NCI-H524 treated with DMSO at 0.1 percent for 48 hours (cell line): ENCODE measurements around the gene CELA2B.
"Not testable (repeated sequence)": the region's sequence is repeated elsewhere in the genome, so short reads cannot be mapped to it uniquely, and the experiment has no call there.

Experiments
- DNase-seq: peaks from one replicate; lab custom pipeline; 2025; lab: John Stamatoyannopoulos, UW

CELA2B gene

DNA sequence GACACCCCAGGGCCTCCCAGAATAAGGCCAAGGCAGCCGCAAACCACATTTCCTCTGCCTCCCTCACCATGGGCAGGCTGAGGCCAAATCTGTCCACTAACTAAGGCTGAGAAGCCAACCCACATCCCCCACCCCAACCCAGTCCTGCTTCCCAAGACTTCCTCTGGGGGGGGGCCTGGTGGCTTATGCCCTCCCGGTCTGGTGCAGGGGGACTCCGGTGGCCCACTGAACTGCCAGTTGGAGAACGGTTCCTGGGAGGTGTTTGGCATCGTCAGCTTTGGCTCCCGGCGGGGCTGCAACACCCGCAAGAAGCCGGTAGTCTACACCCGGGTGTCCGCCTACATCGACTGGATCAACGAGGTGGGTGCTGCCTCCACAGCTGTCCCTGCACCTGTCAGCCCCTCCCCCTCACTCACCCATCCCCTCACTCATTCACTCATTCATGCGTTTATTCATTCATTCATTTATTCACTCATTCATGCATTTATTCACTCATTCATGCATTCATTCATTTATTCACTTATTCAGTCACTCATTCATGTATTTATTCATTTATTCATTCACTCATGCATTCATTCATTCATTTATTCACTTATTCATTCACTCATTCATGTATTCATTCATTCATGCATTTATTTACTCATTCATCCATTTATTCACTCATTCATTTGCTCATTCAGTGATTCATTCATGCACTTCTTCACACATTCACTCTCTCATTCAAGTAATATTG lies 30.3 kb upstream of the CELA2B start:
- DNase-seq, result no peak

DNA sequence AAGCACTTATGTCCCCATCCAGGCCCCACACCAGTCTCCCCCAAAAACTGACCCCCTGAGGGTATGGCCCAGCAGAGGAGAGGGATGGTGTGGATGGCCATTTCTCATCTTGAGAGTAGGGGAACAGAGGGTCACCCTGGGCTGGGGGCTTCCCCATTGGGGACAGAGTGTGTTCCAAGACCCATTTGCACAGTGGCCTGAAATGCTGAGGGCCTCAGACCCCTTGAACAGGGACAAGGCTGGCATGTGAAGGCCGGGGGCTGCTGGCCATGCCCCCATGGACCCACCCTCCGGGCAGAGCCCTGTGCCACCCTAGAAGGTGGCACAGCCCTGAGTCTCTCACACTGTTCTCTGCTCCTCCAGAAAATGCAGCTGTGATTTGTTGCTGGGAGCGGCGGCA lies 29.7 kb upstream of the CELA2B start:
- no peak for DNase-seq

DNA sequence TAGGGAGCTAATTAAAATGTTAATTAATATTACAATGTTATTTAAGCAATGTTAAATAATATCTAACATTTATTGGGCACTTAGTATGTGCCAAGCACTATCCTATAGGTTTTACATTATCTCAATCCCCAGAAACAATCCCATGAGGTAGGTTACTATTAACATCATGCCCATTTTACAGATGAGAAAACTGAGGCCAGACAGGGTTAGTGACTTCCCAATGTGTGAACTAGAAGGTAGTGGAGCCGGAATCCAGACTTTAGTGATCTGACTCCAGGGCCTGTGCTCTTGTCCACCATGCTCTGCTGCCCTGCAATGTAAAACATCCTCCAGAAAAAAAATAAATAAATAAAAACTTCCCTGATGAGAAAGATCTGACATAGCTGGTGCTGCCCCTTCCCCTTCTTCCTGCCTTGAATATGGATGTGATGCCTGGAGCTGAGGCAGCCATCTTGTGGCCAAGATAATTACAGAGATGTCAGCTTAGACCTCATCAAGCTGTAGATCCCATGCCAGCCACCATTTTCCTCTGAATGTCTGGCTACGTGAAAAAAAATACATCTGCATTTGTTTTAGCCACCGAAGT lies 26.9 kb upstream of the CELA2B start:
- DNase-seq, result no peak

- no peak for DNase-seq
Observed at GRCh38 chr1:15449567-15449966, 26.3 kb upstream of the CELA2B start.

DNA sequence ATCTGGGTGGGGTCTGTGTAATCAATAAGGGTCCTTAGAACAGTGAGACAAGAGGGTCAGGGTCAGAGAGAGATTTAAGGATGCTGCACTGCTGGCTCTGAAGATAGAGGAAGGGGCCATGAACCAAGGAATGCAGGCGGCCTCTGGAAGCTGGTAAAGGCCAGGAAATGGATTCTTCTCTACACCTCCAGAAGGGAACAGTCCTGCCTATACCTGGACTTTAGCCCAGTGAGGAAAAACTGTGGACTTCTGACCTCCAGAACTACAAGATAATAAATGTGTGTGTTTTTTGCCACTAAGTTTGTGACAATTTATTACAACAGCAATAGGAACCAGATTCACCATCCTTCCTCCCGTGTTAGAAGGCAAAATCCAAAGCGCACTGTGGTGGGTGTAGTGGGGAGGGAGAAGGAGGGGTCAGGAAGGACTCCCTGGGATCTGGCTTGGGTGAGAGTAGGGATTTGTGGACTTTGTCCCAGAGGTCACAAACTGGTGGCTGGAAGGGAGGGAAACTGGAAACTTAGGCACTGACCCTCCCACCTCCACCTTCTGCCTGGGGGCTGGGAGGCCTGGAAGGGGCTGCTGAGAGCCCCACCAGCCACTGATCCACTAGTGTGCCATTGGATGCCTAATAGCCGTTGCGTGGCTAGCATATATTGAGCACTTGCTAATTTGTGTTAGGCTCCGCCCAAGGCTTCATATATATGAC lies 24.7 kb upstream of the CELA2B start:
- no peak for DNase-seq

DNA sequence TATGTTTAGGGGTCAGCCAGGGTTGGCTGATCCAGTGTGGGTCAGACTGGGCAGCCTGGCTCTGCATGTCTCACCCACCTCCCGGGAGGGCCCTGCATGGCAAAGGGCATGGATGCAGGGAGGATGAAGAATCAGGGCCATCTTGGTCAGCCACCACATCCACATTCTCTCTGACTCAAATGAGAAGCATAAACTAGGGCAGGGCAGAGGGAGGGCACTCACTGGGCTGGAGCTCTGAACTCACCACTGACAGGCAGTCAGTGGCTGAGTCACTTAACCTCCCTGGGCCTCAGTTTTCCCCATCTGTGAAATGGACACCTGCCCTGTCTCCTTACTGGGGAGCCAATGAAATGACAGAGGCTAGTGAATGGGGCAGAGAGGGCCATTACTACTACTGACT lies 23.7 kb upstream of the CELA2B start:
- DNase-seq, result no peak

DNA sequence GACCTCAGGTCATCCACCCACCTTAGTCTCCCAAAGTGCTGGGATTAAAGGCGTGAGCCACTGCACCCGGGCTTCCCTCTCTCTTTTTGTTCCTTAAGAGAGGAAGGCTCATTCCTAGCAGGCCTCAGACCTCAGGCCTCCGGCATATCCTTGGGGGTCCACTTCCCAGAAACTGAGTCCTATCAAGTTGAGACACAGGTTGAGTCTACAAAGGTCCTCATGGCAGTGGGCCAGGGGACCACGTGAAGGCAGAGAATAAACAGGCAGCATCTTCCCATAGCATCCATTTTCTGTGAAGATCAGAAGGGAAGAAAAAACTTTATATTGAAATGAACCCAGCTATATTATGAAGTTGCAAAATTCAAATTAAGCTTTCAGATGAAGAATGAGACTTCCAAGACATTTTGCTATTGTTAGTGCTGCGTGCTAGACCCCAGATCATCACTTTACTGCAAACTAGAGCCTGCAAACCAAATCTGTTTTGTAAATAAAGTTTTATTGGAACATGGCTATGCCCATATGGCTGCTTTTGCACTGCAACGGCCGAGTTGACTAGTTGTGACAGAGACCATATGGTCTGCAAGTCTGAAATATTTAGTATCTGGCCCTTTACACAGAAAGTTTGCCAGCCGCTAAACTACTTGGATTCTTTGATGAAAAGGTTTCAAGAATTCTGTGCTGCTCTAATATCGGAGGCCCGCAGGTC lies 22.9 kb upstream of the CELA2B start:
- no peak for DNase-seq

- no peak for DNase-seq
Observed at GRCh38 chr1:15453734-15454133, 22.2 kb upstream of the CELA2B start.

- DNase-seq, result no peak
Observed at GRCh38 chr1:15454256-15454655, 21.6 kb upstream of the CELA2B start.

DNA sequence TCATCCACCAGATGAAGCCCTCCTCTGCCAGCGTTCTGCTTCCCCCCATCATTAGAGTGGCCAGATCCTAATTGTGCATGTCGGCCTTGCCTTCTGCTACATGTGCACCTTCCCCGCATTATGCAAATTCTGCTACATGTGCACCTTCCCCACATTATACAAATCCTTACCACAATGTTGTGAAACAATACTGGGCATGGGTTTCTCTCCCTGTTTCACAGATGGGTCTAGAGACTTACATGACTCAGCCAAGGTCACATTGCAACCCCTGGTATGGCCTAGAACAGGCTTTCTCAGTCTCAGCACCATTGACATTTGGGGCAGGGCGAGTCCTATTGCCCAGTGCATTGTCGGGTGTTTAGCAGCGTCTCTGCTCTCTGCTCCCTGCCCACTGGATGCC lies 20.4 kb upstream of the CELA2B start:
- no peak for DNase-seq

GRCh38 chr1:15456313-15456954 lies 19.5 kb upstream of the CELA2B start, which contains the start of gene CELA2A:
Gene CELA2A, plus strand, starts transcription at chr1:15456732. Its CDS starts 22 bp downstream, at chr1:15456754.
- DNase-seq, result no peak

DNA sequence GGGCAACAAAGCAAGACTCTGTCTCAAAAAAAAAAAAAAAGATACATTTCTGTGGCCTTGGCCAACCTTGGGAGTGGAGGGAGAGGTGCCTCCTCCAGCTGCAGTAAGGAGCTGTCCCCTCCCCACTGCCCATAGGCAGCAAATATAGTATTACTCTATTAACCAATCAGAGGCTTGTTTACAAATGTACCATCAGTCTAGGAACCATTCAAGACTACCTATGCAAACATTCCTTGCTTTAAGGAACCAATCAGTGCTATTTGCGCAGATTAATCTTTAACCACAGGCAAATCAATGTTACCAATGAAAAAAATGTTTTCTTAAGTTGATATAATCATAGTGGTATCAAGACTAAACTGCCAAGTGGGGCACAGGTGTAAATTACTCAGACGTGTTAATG lies 18.3 kb upstream of the CELA2B start:
- DNase-seq, result no peak

GRCh38 chr1:15458388-15458787 lies 17.5 kb upstream of the CELA2B start:
- not testable (repeated sequence) for DNase-seq

- DNase-seq, result no peak
Observed at GRCh38 chr1:15459771-15460707, 15.9 kb upstream of the CELA2B start.

DNA sequence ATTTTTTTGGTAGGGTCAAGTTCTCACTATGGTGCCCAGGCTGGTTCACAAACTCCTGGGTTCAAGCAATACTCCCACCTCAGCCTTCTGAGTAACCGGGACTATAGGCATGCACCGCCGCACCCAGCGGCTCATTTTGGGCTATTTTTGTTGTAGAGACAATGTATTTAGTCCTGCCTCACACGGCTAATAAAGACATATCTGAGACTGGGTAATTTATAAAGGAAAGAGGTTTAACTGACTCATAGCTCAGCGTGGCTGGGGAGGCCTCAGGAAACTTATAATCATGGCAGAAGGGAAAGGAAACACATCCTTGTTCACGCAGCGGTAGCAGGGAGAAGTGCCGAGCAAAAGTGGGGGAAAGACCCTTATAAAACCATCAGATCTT lies 15.2 kb upstream of the CELA2B start:
- no peak for DNase-seq

DNA sequence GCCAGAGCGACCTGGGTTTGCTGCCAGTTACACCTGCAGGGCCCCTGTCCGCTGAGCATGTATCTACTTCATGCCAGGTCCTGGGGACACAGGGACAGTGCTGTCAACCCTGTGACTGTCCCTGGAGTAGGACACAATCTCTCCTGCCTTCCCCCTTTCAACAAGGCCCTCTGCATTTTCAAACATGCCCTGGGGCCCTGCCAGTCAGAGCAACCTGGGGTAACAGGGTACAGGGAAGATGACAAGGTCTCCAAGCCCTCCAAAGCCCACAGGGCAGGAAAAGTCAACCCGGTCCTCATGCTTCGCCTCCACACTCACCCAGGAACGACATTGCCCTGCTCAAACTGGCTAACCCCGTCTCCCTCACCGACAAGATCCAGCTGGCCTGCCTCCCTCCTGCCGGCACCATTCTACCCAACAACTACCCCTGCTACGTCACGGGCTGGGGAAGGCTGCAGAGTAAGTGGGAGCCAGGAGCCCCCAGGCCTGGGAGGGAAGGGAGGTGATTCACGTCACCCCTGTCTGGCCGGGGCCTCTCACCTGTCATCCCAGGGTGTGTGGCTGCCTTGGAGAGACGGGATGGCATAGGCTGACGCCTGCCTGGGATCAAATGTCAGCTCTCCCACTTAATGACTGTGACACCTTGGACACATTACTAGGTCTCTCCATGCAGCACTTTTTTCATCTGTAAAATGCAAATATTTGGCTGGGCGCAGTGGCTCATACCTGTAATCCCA lies 12.7 kb upstream of the CELA2B start:
- not testable (repeated sequence) for DNase-seq

GRCh38 chr1:15463926-15464322 lies 12.0 kb upstream of the CELA2B start:
- DNase-seq, result not testable (repeated sequence)

DNA sequence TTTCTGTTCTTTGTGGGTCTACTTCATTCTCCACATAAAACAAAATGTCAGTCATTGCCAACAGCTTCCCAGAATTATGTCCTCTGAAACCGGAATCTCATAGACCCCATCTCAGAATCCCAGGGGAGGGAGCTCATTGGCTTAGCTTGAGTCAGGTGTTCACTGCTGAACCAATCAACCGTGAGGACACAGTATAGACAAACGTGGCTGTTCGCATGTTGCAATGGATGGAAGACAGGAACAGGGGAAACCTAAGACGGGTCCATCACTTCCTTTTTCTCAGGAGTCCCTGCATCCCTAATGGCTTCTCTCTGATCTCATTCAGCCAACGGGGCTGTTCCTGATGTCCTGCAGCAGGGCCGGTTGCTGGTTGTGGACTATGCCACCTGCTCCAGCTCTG lies 10.2 kb upstream of the CELA2B start:
- DNase-seq, result no peak

GRCh38 chr1:15466955-15467625 lies 8.8 kb upstream of the CELA2B start:
- DNase-seq, result not testable (repeated sequence)

- no peak for DNase-seq
Observed at GRCh38 chr1:15468145-15468544, 7.8 kb upstream of the CELA2B start.
